ENCODE measurements around the gene IFNL1.
"Not testable (repeated sequence)": the region's sequence is repeated elsewhere in the genome, so short reads cannot be mapped to it uniquely, and the experiment has no call there.

Gene IFNL1

DNA sequence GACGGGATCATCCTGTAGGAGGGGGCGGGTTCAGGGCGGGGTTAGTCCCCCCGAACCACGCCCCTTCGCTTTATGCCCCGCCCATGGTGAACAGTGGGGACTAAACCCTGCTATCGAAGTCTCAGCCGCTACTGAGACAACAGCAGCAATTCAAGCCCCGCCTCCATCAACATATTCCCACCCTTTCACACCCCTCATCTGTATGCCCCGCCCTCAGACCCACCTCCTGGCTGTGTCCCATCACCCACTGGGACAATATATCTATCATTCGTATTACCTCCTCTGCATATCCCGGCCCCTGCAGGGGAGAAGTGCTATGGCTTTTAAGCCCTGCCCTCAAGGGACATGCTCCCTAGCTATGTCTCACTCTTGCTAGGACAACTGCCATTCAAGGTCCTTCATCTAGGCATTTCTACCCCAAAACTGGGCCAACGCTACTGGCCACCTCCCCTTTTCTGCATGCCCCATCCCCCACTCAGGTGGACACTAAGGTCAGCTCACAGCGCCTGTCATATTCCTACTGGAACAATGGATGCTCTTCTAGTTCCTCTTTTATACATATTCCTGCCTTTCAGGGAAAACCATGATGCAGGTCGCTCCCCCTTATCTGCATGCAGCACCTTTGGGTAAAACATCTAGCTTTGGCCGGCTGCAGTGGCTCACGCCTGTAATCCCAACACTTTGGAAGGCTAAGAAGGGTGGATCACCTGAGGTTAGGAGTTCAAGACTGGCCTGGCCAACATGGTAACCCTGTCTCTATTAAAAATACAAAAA is 12.5 kb downstream of the IFNL1 start:
- DNase-seq (ENCODE audit: low spot score) = no peak

GRCh38 chr19:39309305-39309670 is 13.1 kb downstream of the IFNL1 start:
- not testable (repeated sequence) for DNase-seq (ENCODE audit: low spot score)

DNA sequence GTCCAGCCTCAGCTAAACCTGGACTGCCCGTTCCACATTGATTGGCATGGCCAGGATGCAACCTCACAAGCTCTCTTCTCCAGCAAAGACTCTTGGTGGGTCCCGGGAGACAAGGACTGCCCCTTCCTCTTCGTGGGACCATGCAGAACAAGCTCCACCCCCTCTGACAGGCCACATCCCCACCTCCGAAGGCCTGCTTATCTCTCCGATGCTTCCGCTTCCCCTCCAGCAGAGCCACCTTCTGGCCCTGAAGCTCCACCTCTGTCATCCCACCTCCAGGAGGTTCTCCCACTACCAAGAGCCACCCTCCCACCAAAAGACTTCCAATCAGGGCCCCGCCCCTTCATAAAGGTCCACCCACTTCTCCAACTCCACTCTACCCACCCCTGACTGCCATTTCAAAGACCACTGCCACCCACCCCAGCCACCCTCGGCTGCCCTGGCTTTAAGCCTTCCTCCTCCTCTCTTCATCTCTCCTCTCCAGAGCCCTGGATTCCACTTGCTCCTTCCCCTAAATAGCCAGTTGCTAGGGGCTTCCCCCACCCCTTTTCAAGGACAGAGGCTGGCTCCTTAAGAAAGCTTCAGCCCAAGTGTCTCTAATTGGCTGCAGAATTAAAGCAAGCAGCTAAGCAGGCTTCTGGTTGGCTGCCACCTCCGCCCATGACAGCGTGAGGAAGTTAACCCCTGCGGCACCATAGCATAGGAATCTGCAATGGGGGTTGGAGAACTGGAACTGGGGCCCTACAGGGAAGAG is 14.5 kb downstream of the IFNL1 start:
- DNase-seq (ENCODE audit: low spot score) = no peak

- DNase-seq (ENCODE audit: low spot score) = no peak
Observed at GRCh38 chr19:39314016-39314728, 18.0 kb downstream of the IFNL1 start.

DNA sequence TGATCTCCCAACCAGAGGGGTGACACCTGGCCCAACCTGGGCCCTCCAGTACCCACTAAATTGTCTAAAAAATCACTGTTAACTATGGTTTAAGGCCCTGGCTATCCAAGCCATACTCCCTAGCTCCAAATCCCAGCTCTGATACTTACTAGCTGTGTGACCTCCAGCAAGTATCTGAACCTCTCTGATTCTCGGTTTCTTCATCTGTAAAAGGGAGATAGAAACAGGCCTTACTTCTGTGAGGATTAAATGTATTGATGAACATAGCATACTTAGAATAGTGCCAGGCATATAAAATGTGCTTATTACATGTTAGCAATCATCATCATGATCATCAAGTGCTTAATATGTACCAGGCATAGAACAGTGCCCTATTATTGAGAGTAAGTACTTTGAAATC is 19.7 kb downstream of the IFNL1 start:
- DNase-seq (ENCODE audit: low spot score) = no peak

- DNase-seq (ENCODE audit: low spot score) = no peak
Observed at GRCh38 chr19:39316627-39317321, 20.6 kb downstream of the IFNL1 start.

GRCh38 chr19:39317476-39317875 is 21.3 kb downstream of the IFNL1 start:
- no peak for DNase-seq (ENCODE audit: low spot score)

GRCh38 chr19:39318071-39318470 is 21.9 kb downstream of the IFNL1 start:
- DNase-seq (ENCODE audit: low spot score) = no peak

GRCh38 chr19:39318690-39319089 is 22.5 kb downstream of the IFNL1 start:
- no peak for DNase-seq (ENCODE audit: low spot score)

DNA sequence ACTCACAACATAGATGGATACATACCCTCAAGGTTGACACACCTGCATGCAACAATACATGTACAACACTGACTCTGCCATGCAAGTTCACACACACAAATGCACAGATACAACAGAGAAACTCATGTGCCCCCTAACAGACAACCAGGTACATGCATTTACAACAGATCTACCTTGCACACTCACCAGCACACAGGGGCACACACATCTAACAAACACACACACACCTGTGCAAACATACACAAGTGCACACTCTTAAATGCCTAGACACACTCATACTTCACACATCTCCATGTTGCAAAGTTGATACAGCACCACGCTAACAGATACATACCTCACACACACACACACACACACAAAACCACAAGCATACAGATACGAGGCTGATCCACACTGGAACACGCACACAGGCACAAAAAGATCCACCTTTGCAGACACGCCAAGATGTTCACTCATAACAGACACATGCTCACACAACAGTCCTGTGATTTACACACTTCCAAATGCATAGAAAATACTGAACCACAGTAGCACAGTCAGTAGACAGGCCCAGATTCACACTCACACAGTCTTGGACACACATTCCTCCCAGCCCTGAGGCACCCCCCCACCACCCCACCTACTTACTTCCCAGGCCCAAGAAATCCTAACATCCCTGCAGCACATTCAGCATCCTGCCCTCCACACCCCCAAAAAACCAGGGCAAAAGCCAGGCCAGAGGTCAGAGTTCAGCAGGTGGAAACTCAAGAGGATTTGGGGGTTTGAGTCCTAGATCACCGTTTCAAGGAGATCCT is 23.1 kb downstream of the IFNL1 start:
- DNase-seq (ENCODE audit: low spot score) = no peak

DNA sequence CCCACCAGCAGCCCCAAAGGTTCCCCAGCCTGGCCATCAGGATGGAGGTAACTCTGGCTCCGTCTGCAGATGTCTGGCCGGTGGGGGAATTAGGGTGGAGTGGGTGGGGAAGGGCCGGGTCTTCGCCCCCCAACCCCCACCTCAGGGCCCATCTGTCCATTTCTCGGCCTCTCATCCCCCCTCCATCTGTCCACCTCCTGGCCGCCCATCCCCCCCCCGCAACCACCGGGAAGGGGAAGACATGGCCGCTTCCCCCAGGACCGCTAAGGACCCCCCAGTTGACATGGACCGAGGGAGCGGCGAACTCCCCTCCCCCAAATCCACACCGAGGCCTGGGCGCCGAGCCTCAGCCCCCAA is 23.7 kb downstream of the IFNL1 start:
- DNase-seq (ENCODE audit: low spot score) = no peak

DNA sequence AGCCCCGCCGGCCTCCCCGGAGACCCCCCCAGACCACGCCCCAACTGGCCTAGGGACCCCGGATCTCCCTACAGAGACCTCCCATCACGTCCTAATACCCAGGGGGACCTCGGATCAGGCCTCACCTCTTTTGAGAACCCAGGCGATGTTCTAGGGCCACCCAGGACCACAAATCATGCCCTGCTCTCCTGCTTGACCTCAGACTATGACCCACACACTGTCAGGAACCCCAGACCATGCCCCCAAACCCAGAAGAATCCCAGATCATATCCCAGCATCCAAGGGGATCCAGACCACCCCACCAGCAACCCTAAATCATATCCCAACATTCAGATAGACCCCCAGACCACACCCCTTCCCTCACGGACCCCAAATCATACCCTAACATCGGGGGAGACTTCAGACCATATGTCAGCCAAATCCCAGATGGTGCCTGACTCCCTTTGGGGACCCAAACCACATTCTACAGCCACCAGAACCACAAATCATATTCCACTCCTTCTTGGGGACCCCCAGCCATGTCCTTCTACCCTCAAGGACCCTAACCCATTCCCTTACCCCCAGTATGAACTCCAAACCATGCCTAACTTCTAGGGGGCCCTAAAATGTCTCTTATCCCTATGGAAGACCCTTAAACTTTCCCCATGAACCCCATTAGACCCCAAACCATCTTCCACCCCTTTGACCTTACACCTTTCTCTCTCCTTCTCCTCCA is 25.1 kb downstream of the IFNL1 start:
- no peak for DNase-seq (ENCODE audit: low spot score)

DNA sequence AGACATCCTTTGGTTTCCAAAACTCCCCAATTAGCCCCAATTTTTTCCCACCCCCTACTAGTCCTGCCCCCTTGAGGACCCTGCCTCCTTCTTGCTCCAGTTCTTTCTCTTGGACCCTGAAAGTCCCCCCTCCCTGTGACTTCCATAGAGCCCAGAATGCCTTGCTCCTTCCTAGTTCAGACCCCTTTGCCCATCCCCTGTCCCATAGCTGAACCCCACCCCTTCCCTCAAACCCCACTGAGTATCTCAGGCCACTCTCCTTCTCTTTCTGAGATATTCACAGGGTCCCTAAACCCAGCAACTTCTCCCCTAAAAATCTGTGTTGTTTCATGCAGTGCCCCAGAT is 25.6 kb downstream of the IFNL1 start:
- DNase-seq (ENCODE audit: low spot score) = no peak

GRCh38 chr19:39324242-39324842 is 28.1 kb downstream of the IFNL1 start:
- no peak for DNase-seq (ENCODE audit: low spot score)

- no peak for DNase-seq (ENCODE audit: low spot score)
Observed at GRCh38 chr19:39325778-39326665, 29.8 kb downstream of the IFNL1 start.

DNA sequence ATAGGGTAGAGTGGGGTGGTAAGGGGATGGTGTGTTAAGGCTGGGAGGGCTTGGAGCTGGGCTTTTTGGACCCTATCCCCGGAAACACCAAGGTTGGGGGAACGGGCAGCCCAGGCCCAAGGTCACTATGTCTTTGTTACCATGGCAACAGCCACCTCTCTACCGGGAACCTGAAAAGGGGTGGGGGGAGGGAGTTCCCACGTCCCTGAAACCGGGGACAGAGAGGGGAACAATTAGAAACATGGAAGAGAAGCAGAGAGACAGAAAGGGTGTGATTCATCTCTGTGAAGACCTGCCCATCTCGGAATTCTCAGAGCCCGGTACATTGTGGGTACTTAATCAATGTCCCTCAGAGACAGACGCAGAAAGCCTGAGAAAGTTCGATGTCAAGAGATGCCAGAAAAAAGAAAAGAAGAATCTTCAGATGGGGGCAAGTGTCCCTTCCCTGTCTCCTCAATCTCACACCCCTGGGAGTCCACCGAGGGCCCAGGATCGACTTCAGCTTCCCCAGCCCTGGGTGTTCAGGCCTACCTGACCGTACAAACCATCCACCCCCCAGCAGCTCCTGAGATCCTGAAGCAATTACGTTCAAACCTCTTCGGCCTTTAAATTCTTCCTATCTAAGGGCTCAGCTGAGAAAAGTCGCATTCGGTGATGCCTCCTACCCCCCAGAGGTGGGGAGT is 31.3 kb downstream of the IFNL1 start:
- DNase-seq (ENCODE audit: low spot score) = no peak

GRCh38 chr19:39328046-39328705 is 32.0 kb downstream of the IFNL1 start:
- peak; percentile 70 for DNase-seq (ENCODE audit: low spot score)

GRCh38 chr19:39329948-39330347 is 33.7 kb downstream of the IFNL1 start:
- no peak for DNase-seq (ENCODE audit: low spot score)
